Caco-2 (cell line): ENCODE measurements around the gene MRFAP1L1. TPM values are rescaled to one million over a fixed set of nuclear protein-coding genes. Genes with fewer than 3 reads are reported as not detected.

Source experiments
- BruUV-seq: library from RNA; stranded (reverse); fragments of 400-500 nt; replicated peaks from 2 replicates; lab custom pipeline; 2021; lab: Mats Ljungman, UMichigan
- CTCF ChIA-PET: fragments of 300-600 bp; sonication (Branson Sonifier 250); formaldehyde crosslinking; loops from one replicate; lab custom pipeline; 2022; ENCODE audit warnings: antibody characterized with exemption; lab: Charles Lee
- POLR2A ChIA-PET: fragments of 300-600 bp; sonication (Branson Sonifier 250); formaldehyde crosslinking; loops from one replicate; lab custom pipeline; 2022; ENCODE audit warnings: antibody characterized with exemption; lab: Charles Lee
- DNase-seq, 2 experiments: peaks; one replicate each; pipeline versions ENCODE4 v3.0.0 to v3.0.0-alpha.2; 2020 to 2022
- H3K27me3 ChIP-seq: replicated peaks from 2 replicates; pipeline ENCODE4 v1.6.0; 2011; ENCODE audit warnings: low read length; ENCODE audit not compliant: control insufficient read depth, insufficient read depth
- H3K36me3 ChIP-seq: 2 replicates; pipeline ENCODE4 v1.5.1; 2011; ENCODE audit warnings: low read length; ENCODE audit not compliant: control insufficient read depth, insufficient read depth
- H3K4me1 ChIP-seq: fragments of 250-450 bp; sonication (Bioruptor Pico); 2 replicates; pipeline ENCODE4 v1.5.1; 2020; ENCODE audit warnings: mild to moderate bottlenecking
- H3K4me3 ChIP-seq: 2 replicates; pipeline ENCODE4 v1.5.1; 2011; ENCODE audit warnings: low read depth, mild to moderate bottlenecking, control low read depth, low read length
- H3K9me3 ChIP-seq: fragments of 250-450 bp; sonication (Bioruptor Pico); 2 replicates; pipeline ENCODE4 v1.5.1; 2020; ENCODE audit warnings: mild to moderate bottlenecking, moderate library complexity
- H3K27ac Mint-ChIP-seq: one replicate; pipeline ENCODE4 v1.8.0; 2022; ENCODE audit warnings: mixed read lengths; ENCODE audit not compliant: unreplicated experiment
- H3K27me3 Mint-ChIP-seq: one replicate; pipeline ENCODE4 v1.8.0; 2022; ENCODE audit warnings: mixed read lengths; ENCODE audit not compliant: insufficient read depth, unreplicated experiment
- H3K36me3 Mint-ChIP-seq: one replicate; pipeline ENCODE4 v1.8.0; 2022; ENCODE audit warnings: mild to moderate bottlenecking, mixed read lengths; ENCODE audit not compliant: insufficient read depth, unreplicated experiment
- H3K4me1 Mint-ChIP-seq: one replicate; pipeline ENCODE4 v1.8.0; 2022; ENCODE audit warnings: low read depth, mixed read lengths; ENCODE audit not compliant: unreplicated experiment
- H3K4me3 Mint-ChIP-seq: one replicate; pipeline ENCODE4 v1.8.0; 2022; ENCODE audit warnings: mild to moderate bottlenecking, moderate library complexity, mixed read lengths; ENCODE audit not compliant: unreplicated experiment
- H3K9me3 Mint-ChIP-seq: one replicate; pipeline ENCODE4 v1.8.0; 2022; ENCODE audit warnings: mixed read lengths; ENCODE audit not compliant: unreplicated experiment
- CTCF ChIP-seq, 2 experiments: fragments of 200-600 bp in 1 of 2; IDR thresholded peaks; 1 replicate in 1 of 2; 2 replicates in 1 of 2; pipeline versions ENCODE4 v1.5.1 to v1.8.0; 2011 to 2022; ENCODE audit warnings: antibody characterized with exemption in 1 of 2, control low read depth in 1 of 2, inconsistent platforms in 1 of 2, low read depth in 1 of 2, low read length in 1 of 2, mild to moderate bottlenecking in 1 of 2, moderate library complexity in 1 of 2; ENCODE audit not compliant: insufficient read depth in 1 of 2, severe bottlenecking in 1 of 2, unreplicated experiment in 1 of 2
- intact Hi-C: fragments of 100-400 bp; cut with micrococcal nuclease; formaldehyde crosslinking; loops from one replicate; pipeline ENCODE4 v1.10.0; 2022; ENCODE audit not compliant: unreplicated experiment
- total RNA-seq: library from RNA; stranded (reverse); gene quantifications from 2 replicates; pipeline ENCODE4 v1.2.3, GENCODE V29; 2022

The MRFAP1L1 gene
- total RNA-seq, 1 experiment from 2014 or later, result 47.5 TPM

GRCh38 chr4:6665320-6665654 is 44.4 kb downstream of the MRFAP1L1 start:
- H3K4me3 ChIP-seq, result no peak overlapping the region
- Mint-ChIP-seq H3K27ac (no peak overlapping the region), H3K9me3 (no peaks in the 10 kb centered on the region), H3K36me3 (peaks cover 6% of the 10 kb centered on the region), H3K27me3 (no peaks in the 10 kb centered on the region), H3K4me3 (no peak overlapping the region), H3K4me1 (no peaks in the 10 kb centered on the region)
- H3K36me3 ChIP-seq, result no peaks in the 10 kb centered on the region
- POLR2A ChIA-PET, result no interaction called here
- BruUV-seq, result no TSS peak
- DNase-seq, result no peak
- no peak for TF ChIP-seq CTCF (IDR thresholded peaks at IDR 0.05; ENCODE audit: insufficient read depth in 1 of 2, low read depth in 1 of 2, low read length in 1 of 2, severe bottlenecking in 1 of 2, unreplicated experiment in 1 of 2)
- H3K9me3 ChIP-seq, result no peaks in the 10 kb centered on the region
- no peaks in the 10 kb centered on the region for H3K4me1 ChIP-seq
- intact Hi-C loops, result no loop called here
- CTCF ChIA-PET, result interaction anchor here (0.6 kb wide), 1 partner anchor 1105 kb away, joined by 3 read pairs; no protein-coding TSS in a partner anchor
- no peaks in the 10 kb centered on the region for H3K27me3 ChIP-seq

- Mint-ChIP-seq H3K4me3 (no peak overlapping the region), H3K27me3 (no peaks in the 10 kb centered on the region), H3K9me3 (no peaks in the 10 kb centered on the region), H3K36me3 (no peaks in the 10 kb centered on the region), H3K4me1 (no peaks in the 10 kb centered on the region), H3K27ac (no peak overlapping the region)
- intact Hi-C loops, result no loop called here
- no peak for DNase-seq
- Histone ChIP-seq H3K4me1 (no peaks in the 10 kb centered on the region), H3K27me3 (no peaks in the 10 kb centered on the region), H3K4me3 (no peak overlapping the region), H3K9me3 (no peaks in the 10 kb centered on the region), H3K36me3 (no peaks in the 10 kb centered on the region)
- no peak for TF ChIP-seq CTCF (IDR thresholded peaks at IDR 0.05; ENCODE audit: insufficient read depth in 1 of 2, low read depth in 1 of 2, low read length in 1 of 2, severe bottlenecking in 1 of 2, unreplicated experiment in 1 of 2)
- CTCF ChIA-PET, result no interaction called here
- POLR2A ChIA-PET, result no interaction called here
- BruUV-seq, result no TSS peak
These were observed 45.9 kb downstream of the MRFAP1L1 start for GRCh38 chr4:6663596-6664393.

- H3K9me3 Mint-ChIP-seq, result no peaks in the 10 kb centered on the region
- CTCF ChIA-PET, result no interaction called here
- no peak for TF ChIP-seq CTCF (IDR thresholded peaks at IDR 0.05; ENCODE audit: insufficient read depth in 1 of 2, low read depth in 1 of 2, low read length in 1 of 2, severe bottlenecking in 1 of 2, unreplicated experiment in 1 of 2)
- H3K36me3 ChIP-seq, result no peaks in the 10 kb centered on the region
- H3K36me3 Mint-ChIP-seq, result no peaks in the 10 kb centered on the region
- H3K27ac Mint-ChIP-seq, result no peak overlapping the region
- no peak for DNase-seq
- intact Hi-C loops, result no loop called here
- BruUV-seq, result no TSS peak
- no peaks in the 10 kb centered on the region for H3K27me3 Mint-ChIP-seq
- no peak overlapping the region for H3K4me3 Mint-ChIP-seq
- no peaks in the 10 kb centered on the region for H3K9me3 ChIP-seq
- no peaks in the 10 kb centered on the region for H3K4me1 ChIP-seq
- no peaks in the 10 kb centered on the region for H3K27me3 ChIP-seq
- H3K4me1 Mint-ChIP-seq, result no peaks in the 10 kb centered on the region
- H3K4me3 ChIP-seq, result no peak overlapping the region
- POLR2A ChIA-PET, result no interaction called here
These were observed 47.1 kb downstream of the MRFAP1L1 start for GRCh38 chr4:6662591-6662990.
